ENCODE results near the gene TET3. TPM values are rescaled to one million over a fixed set of nuclear protein-coding genes. Genes with fewer than 3 reads are reported as not detected.

The TET3 gene
- total and polyA plus RNA-seq, 4 donors = 4.6 to 26.9 (median 14.6) TPM

DNA sequence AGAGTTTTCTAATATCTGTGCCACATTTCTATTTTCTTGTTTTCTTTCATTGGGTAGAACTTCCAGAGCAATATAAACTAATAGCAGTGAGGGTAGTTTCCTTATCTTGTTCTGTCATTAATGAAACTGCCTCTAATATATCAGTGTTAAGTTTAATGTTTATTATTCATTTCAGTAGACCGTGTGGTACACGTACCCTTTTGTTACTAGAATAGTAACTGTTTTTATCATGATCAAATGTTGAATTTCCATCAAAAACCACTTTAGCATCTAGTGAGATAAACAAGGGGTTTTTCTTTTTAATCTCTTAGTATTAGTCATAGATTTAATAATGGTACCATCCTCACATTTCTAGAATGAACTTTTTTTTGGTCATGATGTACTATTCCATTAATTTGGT lies 42.0 kb upstream of the TET3 start:
- 55 to 83% methylated on average over 2 of the region's 2 CpGs for WGBS, 2 donors
- Histone ChIP-seq H3K4me1 (ENCODE audit: control insufficient read depth in 5 of 5, insufficient read depth in 5 of 5, low read length in 5 of 5) (peaks cover 0 to 1% (median 0%) of the 10 kb centered on the region in 5 donors), H3K9ac (ENCODE audit: insufficient read depth in 1 of 2, low read length in 2 of 2) (no peak overlapping the region), H3K27ac (ENCODE audit: low read depth in 1 of 2, low read length in 1 of 2) (no peak overlapping the region), H3K4me3 (no peak overlapping the region), H3K9me3 (ENCODE audit: control insufficient read depth in 4 of 4, insufficient read depth in 3 of 4, low read length in 3 of 4) (no peaks in the 10 kb centered on the region), H3K36me3 (ENCODE audit: control insufficient read depth in 4 of 4, insufficient read depth in 4 of 4, low read length in 4 of 4) (peaks cover 3 to 22% (median 17%) of the 10 kb centered on the region in 4 donors), H3K27me3 (ENCODE audit: control insufficient read depth in 3 of 3, insufficient read depth in 3 of 3, low read length in 2 of 3) (no peaks in the 10 kb centered on the region)
- ATAC-seq (ENCODE audit: insufficient read depth, low FRiP score) = no peak
- DNase-seq = no peak
- TF ChIP-seq, protein P1, sequence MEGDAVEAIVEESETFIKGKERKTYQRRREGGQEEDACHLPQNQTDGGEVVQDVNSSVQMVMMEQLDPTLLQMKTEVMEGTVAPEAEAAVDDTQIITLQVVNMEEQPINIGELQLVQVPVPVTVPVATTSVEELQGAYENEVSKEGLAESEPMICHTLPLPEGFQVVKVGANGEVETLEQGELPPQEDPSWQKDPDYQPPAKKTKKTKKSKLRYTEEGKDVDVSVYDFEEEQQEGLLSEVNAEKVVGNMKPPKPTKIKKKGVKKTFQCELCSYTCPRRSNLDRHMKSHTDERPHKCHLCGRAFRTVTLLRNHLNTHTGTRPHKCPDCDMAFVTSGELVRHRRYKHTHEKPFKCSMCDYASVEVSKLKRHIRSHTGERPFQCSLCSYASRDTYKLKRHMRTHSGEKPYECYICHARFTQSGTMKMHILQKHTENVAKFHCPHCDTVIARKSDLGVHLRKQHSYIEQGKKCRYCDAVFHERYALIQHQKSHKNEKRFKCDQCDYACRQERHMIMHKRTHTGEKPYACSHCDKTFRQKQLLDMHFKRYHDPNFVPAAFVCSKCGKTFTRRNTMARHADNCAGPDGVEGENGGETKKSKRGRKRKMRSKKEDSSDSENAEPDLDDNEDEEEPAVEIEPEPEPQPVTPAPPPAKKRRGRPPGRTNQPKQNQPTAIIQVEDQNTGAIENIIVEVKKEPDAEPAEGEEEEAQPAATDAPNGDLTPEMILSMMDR (IDR thresholded peaks at IDR 0.05; ENCODE audit: control extremely low read depth, extremely low read depth) = no peak

GRCh38 chr2:73944714-73945113 lies 40.0 kb upstream of the TET3 start:
- 82 to 91% methylated on average over 4 of the region's 4 CpGs for WGBS, 2 donors
- Histone ChIP-seq H3K36me3 (ENCODE audit: control insufficient read depth in 4 of 4, insufficient read depth in 4 of 4, low read length in 4 of 4) (peaks cover 8 to 27% (median 17%) of the 10 kb centered on the region in 4 donors), H3K9me3 (ENCODE audit: control insufficient read depth in 4 of 4, insufficient read depth in 3 of 4, low read length in 3 of 4) (no peaks in the 10 kb centered on the region), H3K4me1 (ENCODE audit: control insufficient read depth in 5 of 5, insufficient read depth in 5 of 5, low read length in 5 of 5) (no peaks in the 10 kb centered on the region), H3K4me3 (no peak overlapping the region), H3K27me3 (ENCODE audit: control insufficient read depth in 3 of 3, insufficient read depth in 3 of 3, low read length in 2 of 3) (no peaks in the 10 kb centered on the region), H3K9ac (ENCODE audit: insufficient read depth in 1 of 2, low read length in 2 of 2) (no peak overlapping the region), H3K27ac (ENCODE audit: low read depth in 1 of 2, low read length in 1 of 2) (no peak overlapping the region)
- no peak for ATAC-seq (ENCODE audit: insufficient read depth, low FRiP score)
- TF ChIP-seq, protein P1 (IDR thresholded peaks at IDR 0.05; ENCODE audit: control extremely low read depth, extremely low read depth) = no peak
- no peak for DNase-seq

DNA sequence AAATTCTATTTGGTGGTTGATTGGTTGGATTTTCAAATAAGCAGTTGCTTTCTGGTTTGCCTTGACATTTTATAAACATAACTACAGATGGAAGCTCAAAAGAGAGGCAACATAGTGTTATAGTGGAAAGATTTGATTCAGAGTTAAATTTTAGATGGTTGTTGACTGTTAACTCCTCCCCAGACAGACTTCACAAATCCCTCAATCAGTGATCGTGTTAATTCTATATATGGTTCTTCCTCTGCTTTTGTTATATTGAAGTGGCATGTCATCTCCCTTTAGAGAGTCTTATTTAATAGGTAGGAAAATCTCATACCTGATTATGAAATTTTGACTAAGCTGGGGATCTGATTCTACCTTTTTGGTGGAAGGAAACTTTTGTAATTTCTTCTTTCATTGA lies 38.5 kb upstream of the TET3 start:
- Histone ChIP-seq H3K9me3 (ENCODE audit: control insufficient read depth in 4 of 4, insufficient read depth in 3 of 4, low read length in 3 of 4) (no peaks in the 10 kb centered on the region), H3K36me3 (ENCODE audit: control insufficient read depth in 4 of 4, insufficient read depth in 4 of 4, low read length in 4 of 4) (peaks cover 21 to 38% (median 24%) of the 10 kb centered on the region in 4 donors), H3K4me1 (ENCODE audit: control insufficient read depth in 5 of 5, insufficient read depth in 5 of 5, low read length in 5 of 5) (no peaks in the 10 kb centered on the region), H3K9ac (ENCODE audit: insufficient read depth in 1 of 2, low read length in 2 of 2) (no peak overlapping the region), H3K4me3 (no peak overlapping the region), H3K27me3 (ENCODE audit: control insufficient read depth in 3 of 3, insufficient read depth in 3 of 3, low read length in 2 of 3) (no peaks in the 10 kb centered on the region), H3K27ac (ENCODE audit: low read depth in 1 of 2, low read length in 1 of 2) (no peak overlapping the region)
- ATAC-seq (ENCODE audit: insufficient read depth, low FRiP score) (no peak), DNase-seq (no peak)
- TF ChIP-seq, protein P1 (IDR thresholded peaks at IDR 0.05; ENCODE audit: control extremely low read depth, extremely low read depth) = no peak
- 77 to 94% methylated on average over 1 of the region's 1 CpG for WGBS, 2 donors

DNA sequence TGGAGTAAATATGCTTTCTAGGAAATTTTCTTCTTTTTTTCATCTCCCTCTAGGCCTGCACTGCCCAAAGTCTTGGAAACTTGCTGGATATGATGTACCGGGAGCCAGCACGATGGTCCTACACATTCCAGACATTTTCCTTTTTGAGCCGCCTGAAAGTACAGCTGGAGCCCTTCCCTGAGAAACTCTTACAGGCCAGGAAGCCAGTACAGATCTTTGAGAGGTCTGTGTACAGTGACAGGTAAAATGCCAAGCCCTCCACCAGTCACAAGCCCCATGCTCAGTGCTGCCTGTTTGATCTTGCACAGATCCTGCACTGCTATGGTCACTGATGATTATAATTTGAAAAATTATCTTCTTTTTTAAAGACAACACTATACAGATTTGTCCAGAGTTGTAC lies 38.0 kb upstream of the TET3 start:
- Histone ChIP-seq H3K27me3 (ENCODE audit: control insufficient read depth in 3 of 3, insufficient read depth in 3 of 3, low read length in 2 of 3) (no peaks in the 10 kb centered on the region), H3K36me3 (ENCODE audit: control insufficient read depth in 4 of 4, insufficient read depth in 4 of 4, low read length in 4 of 4) (peaks cover 25 to 38% (median 28%) of the 10 kb centered on the region in 4 donors), H3K27ac (ENCODE audit: low read depth in 1 of 2, low read length in 1 of 2) (no peak overlapping the region), H3K9ac (ENCODE audit: insufficient read depth in 1 of 2, low read length in 2 of 2) (no peak overlapping the region), H3K4me1 (ENCODE audit: control insufficient read depth in 5 of 5, insufficient read depth in 5 of 5, low read length in 5 of 5) (no peaks in the 10 kb centered on the region), H3K9me3 (ENCODE audit: control insufficient read depth in 4 of 4, insufficient read depth in 3 of 4, low read length in 3 of 4) (no peaks in the 10 kb centered on the region), H3K4me3 (no peak overlapping the region)
- TF ChIP-seq, protein P1 (IDR thresholded peaks at IDR 0.05; ENCODE audit: control extremely low read depth, extremely low read depth) = no peak
- no peak for DNase-seq
- ATAC-seq (ENCODE audit: insufficient read depth, low FRiP score) = no peak
- WGBS, 2 donors = 66 to 84% methylated on average over 3 of the region's 3 CpGs
